ACC112 (cell line): ENCODE measurements around the gene TPBG.
A peak's percentile ranks its signal among the peaks of the same experiment; 100 is the strongest.

Experiments
- H2AFZ ChIP-seq: fragments of 200-600 bp; sonication (generic); one replicate; pipeline ENCODE4 v1.6.0; 2017; ENCODE audit warnings: antibody characterized with exemption, low read length; ENCODE audit not compliant: unreplicated experiment
- H3K27ac ChIP-seq: fragments of 200-600 bp; sonication (generic); 2 replicates; pipeline ENCODE4 v1.5.1; 2014; ENCODE audit warnings: low read depth, mild to moderate bottlenecking, antibody characterized with exemption, low read length, moderate library complexity
- H3K27me3 ChIP-seq: fragments of 200-600 bp; sonication (generic); 2 replicates; pipeline ENCODE4 v1.6.1; 2014; ENCODE audit warnings: mild to moderate bottlenecking, antibody characterized with exemption, low read length, moderate library complexity, mixed read lengths; ENCODE audit not compliant: insufficient read depth
- H3K36me3 ChIP-seq: fragments of 200-600 bp; sonication (generic); 2 replicates; pipeline ENCODE4 v1.6.1; 2016; ENCODE audit warnings: mild to moderate bottlenecking, antibody characterized with exemption, low read length, moderate library complexity, mixed read lengths; ENCODE audit not compliant: insufficient read depth
- H3K4me1 ChIP-seq: fragments of 200-600 bp; sonication (generic); one replicate; pipeline ENCODE4 v1.6.1; 2016; ENCODE audit warnings: low read length, mixed read lengths; ENCODE audit not compliant: insufficient read depth, unreplicated experiment, control insufficient read depth
- H3K4me3 ChIP-seq: fragments of 200-600 bp; sonication (generic); 2 replicates; pipeline ENCODE4 v1.5.1; 2014; ENCODE audit warnings: mild to moderate bottlenecking, low read depth, low read length
- H3K79me2 ChIP-seq: fragments of 200-600 bp; sonication (generic); one replicate; pipeline ENCODE4 v1.6.0; 2016; ENCODE audit warnings: low read length; ENCODE audit not compliant: control insufficient read depth, unreplicated experiment, insufficient read depth

Gene TPBG

GRCh38 chr6:82363428-82364086 lies at the start of gene TPBG:
Gene TPBG, plus strand, starts transcription at chr6:82363817. Its CDS starts 1,145 bp downstream, at chr6:82364962.
- Histone ChIP-seq H2AFZ (peak within 1 kb of the TSS; percentile 78), H3K27ac (peak within 1 kb of the TSS; percentile 92), H3K4me1 (peaks cover 29% of the 10 kb centered on the region), H3K4me3 (peak within 1 kb of the TSS; percentile 90), H3K79me2 (peaks cover 44% of the 10 kb centered on the region), H3K36me3 (peaks cover 14% of the 10 kb centered on the region; the same call in 1 of the 2 replicates), H3K27me3 (no peaks in the 10 kb centered on the region)

- H3K4me3 ChIP-seq = no peak overlapping the region
- H3K4me1 ChIP-seq = no peaks in the 10 kb centered on the region
- no peaks in the 10 kb centered on the region for H3K36me3 ChIP-seq
- H3K79me2 ChIP-seq = no peaks in the 10 kb centered on the region
- no peaks in the 10 kb centered on the region for H3K27me3 ChIP-seq
- no peak overlapping the region for H3K27ac ChIP-seq
- no peak overlapping the region for H2AFZ ChIP-seq
These were observed 41.2 kb upstream of the TPBG start for GRCh38 chr6:82322386-82322785.

GRCh38 chr6:82329766-82330165 lies 33.9 kb upstream of the TPBG start:
- Histone ChIP-seq H3K27ac (no peak overlapping the region), H2AFZ (no peak overlapping the region), H3K4me1 (peaks cover 5% of the 10 kb centered on the region), H3K27me3 (no peaks in the 10 kb centered on the region), H3K36me3 (no peaks in the 10 kb centered on the region), H3K79me2 (no peaks in the 10 kb centered on the region), H3K4me3 (no peak overlapping the region)

GRCh38 chr6:82330171-82330804 lies 33.3 kb upstream of the TPBG start:
- Histone ChIP-seq H3K27me3 (no peaks in the 10 kb centered on the region), H3K4me3 (no peak overlapping the region), H3K79me2 (no peaks in the 10 kb centered on the region), H3K36me3 (no peaks in the 10 kb centered on the region), H3K27ac (no peak overlapping the region), H2AFZ (no peak overlapping the region), H3K4me1 (peaks cover 5% of the 10 kb centered on the region)

- H3K36me3 ChIP-seq = no peaks in the 10 kb centered on the region
- no peaks in the 10 kb centered on the region for H3K27me3 ChIP-seq
- peak overlapping the region; percentile 90 for H2AFZ ChIP-seq
- H3K4me3 ChIP-seq = no peak overlapping the region
- H3K79me2 ChIP-seq = no peaks in the 10 kb centered on the region
- no peak overlapping the region for H3K27ac ChIP-seq
- peaks cover 5% of the 10 kb centered on the region for H3K4me1 ChIP-seq
These were observed 32.4 kb upstream of the TPBG start for GRCh38 chr6:82331031-82331773.

- Histone ChIP-seq H2AFZ (no peak overlapping the region), H3K27ac (no peak overlapping the region), H3K4me3 (no peak overlapping the region), H3K4me1 (peaks cover 5% of the 10 kb centered on the region), H3K27me3 (no peaks in the 10 kb centered on the region), H3K79me2 (no peaks in the 10 kb centered on the region), H3K36me3 (no peaks in the 10 kb centered on the region)
These were observed 29.8 kb upstream of the TPBG start for GRCh38 chr6:82333781-82334180.

GRCh38 chr6:82337688-82338257 lies 25.8 kb upstream of the TPBG start:
- no peaks in the 10 kb centered on the region for H3K27me3 ChIP-seq
- H2AFZ ChIP-seq = no peak overlapping the region
- no peaks in the 10 kb centered on the region for H3K79me2 ChIP-seq
- H3K27ac ChIP-seq = no peak overlapping the region
- H3K4me1 ChIP-seq = no peaks in the 10 kb centered on the region
- no peaks in the 10 kb centered on the region for H3K36me3 ChIP-seq
- no peak overlapping the region for H3K4me3 ChIP-seq

GRCh38 chr6:82348130-82348529 lies 15.5 kb upstream of the TPBG start:
- no peaks in the 10 kb centered on the region for H3K27me3 ChIP-seq
- H3K79me2 ChIP-seq = no peaks in the 10 kb centered on the region
- H3K4me1 ChIP-seq = no peaks in the 10 kb centered on the region
- no peak overlapping the region for H2AFZ ChIP-seq
- H3K36me3 ChIP-seq = 0 out of 2 replicates have a peak, but pooled peaks cover 3% of the 10 kb centered on the region
- H3K27ac ChIP-seq = no peak overlapping the region
- no peak overlapping the region for H3K4me3 ChIP-seq

- Histone ChIP-seq H3K4me1 (peaks cover 5% of the 10 kb centered on the region), H2AFZ (no peak overlapping the region), H3K4me3 (no peak overlapping the region), H3K79me2 (no peaks in the 10 kb centered on the region), H3K27ac (no peak overlapping the region), H3K36me3 (no peaks in the 10 kb centered on the region), H3K27me3 (no peaks in the 10 kb centered on the region)
These were observed 9.8 kb upstream of the TPBG start for GRCh38 chr6:82353848-82354247.

GRCh38 chr6:82360552-82360951 lies 3.1 kb upstream of the TPBG start:
- Histone ChIP-seq H3K27ac (no peak overlapping the region), H3K4me3 (no peak overlapping the region), H3K4me1 (peaks cover 12% of the 10 kb centered on the region), H3K27me3 (no peaks in the 10 kb centered on the region), H3K36me3 (peaks cover 3% of the 10 kb centered on the region; the same call in 1 of the 2 replicates), H2AFZ (no peak overlapping the region), H3K79me2 (peaks cover 19% of the 10 kb centered on the region)
